Astrocyte (in vitro differentiated cells and primary cell): ENCODE data around the gene ABHD2.

ENCODE experiments used
- EZH2 ChIP-seq: IDR thresholded peaks from 2 replicates; pipeline ENCODE4 v1.6.1; 2012; ENCODE audit warnings: mild to moderate bottlenecking, low read length, inconsistent platforms; ENCODE audit not compliant: insufficient read depth
- TF ChIP-seq, protein P1 (sequence below): IDR thresholded peaks from 2 replicates; pipeline ENCODE4 v1.5.1; 2011; ENCODE audit warnings: low read depth, mild to moderate bottlenecking, inconsistent platforms, low read length, moderate library complexity; ENCODE audit not compliant: insufficient read depth

DNA sequence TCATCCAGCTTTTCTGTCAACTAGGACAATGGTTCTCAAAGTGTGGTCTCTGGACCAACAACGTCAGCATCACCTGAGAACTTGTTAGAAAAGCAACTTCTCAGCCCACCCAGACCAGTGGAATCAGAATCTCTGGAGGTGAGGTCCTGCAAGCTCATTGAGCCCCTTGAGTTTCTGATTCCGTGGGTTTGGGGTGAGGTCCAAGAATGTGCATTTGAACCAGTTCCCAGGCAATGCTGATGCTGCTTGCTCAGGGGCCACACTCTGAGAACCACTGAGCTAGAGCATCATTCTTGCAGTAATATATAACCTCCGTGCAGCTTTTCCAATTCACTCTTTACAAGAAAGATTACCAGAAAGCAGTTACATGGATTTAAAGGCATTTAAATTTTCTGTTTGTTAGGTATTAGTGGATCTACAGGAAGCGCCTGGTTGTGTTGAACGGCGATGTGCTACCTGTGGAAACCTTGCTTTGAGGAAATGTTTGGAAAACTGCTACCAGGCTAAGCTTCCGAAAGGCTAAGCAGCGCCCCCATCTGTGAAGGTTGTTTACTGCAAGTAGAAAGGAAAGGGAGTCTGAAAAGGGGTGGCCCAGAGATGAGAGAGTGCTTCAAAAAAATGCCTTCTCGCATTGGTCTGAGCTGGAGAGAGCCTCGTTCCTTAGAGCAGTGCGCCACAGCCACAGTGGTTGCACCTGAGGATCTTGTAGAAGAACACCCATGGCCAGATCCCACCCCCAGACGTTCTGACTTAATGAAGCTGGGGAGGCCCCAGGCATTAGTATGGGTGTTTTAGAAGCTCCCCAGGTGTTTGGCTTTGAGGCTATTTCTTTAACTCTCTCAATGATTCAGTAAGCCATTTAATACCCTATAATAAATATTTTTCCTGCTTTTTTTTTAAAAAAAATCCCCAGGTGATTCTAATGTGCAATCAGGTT lies 83.1 kb downstream of the ABHD2 start:
- TF ChIP-seq, protein P1, sequence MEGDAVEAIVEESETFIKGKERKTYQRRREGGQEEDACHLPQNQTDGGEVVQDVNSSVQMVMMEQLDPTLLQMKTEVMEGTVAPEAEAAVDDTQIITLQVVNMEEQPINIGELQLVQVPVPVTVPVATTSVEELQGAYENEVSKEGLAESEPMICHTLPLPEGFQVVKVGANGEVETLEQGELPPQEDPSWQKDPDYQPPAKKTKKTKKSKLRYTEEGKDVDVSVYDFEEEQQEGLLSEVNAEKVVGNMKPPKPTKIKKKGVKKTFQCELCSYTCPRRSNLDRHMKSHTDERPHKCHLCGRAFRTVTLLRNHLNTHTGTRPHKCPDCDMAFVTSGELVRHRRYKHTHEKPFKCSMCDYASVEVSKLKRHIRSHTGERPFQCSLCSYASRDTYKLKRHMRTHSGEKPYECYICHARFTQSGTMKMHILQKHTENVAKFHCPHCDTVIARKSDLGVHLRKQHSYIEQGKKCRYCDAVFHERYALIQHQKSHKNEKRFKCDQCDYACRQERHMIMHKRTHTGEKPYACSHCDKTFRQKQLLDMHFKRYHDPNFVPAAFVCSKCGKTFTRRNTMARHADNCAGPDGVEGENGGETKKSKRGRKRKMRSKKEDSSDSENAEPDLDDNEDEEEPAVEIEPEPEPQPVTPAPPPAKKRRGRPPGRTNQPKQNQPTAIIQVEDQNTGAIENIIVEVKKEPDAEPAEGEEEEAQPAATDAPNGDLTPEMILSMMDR = peak; percentile 68
- no peak for TF ChIP-seq EZH2
